K562 (cell line): ENCODE results near the gene LRP2. TPM values are rescaled to one million over a fixed set of nuclear protein-coding genes. Genes with fewer than 3 reads are reported as not detected.

Experiments used
- ATAC-seq: fragments of 200-7000 bp; cut with Tn5 transposase; 3 replicates; pipeline ENCODE4 v1.9.1; 2020; ENCODE audit warnings: moderate library complexity
- BruUV-seq: library from RNA; stranded (reverse); fragments of 400-500 nt; replicated peaks from 2 replicates; lab custom pipeline; 2021; lab: Mats Ljungman, UMichigan
- CTCF ChIA-PET: fragments of 300-600 bp; formaldehyde crosslinking; extraction: SDS; loops from one replicate; lab custom pipeline; 2021; ENCODE audit warnings: low intra/inter-chr PET ratio; lab: Yijun Ruan, JAX
- POLR2A ChIA-PET: fragments of 300-600, 350-650 bp; sonication (Branson Sonifier 250); formaldehyde crosslinking; extraction: SDS; loops from one replicate; lab custom pipeline; 2021; ENCODE audit warnings: antibody characterized with exemption, inconsistent platforms; lab: Yijun Ruan, JAX
- DNase-seq, 4 experiments: peaks; one replicate each; pipeline versions ENCODE4 v3.0.0 to v3.0.0-alpha.2; 2011 to 2018; ENCODE audit warnings: low spot score in 3 of 4, mixed read lengths in 3 of 4; ENCODE audit errors: extremely low read depth in 1 of 4
- FAIRE-seq: peaks from 2 replicates; lab custom pipeline; 2011; peaks lifted over from hg19 to GRCh38; lab: Jason Lieb, UNC
- H2AFZ ChIP-seq: 2 replicates; pipeline ENCODE4 v1.6.0; 2011; ENCODE audit warnings: low read depth, low read length, control low read depth, inconsistent platforms
- H3K27ac ChIP-seq: fragments of 200-600 bp; 3 replicates; pipeline ENCODE4 v1.8.0; 2011; ENCODE audit warnings: low read depth, mild to moderate bottlenecking, control low read depth, inconsistent platforms, low read length, moderate library complexity, mixed read lengths; ENCODE audit errors: extremely low read depth
- H3K27me3 ChIP-seq, 2 experiments: fragments of 300-600 bp in 1 of 2; 2 replicates in 1 of 2; 3 replicates in 1 of 2; pipeline versions ENCODE4 v1.6.0 to v1.8.0; 2011; ENCODE audit warnings: inconsistent platforms in 2 of 2, low read length in 2 of 2, mild to moderate bottlenecking in 1 of 2, mixed read lengths in 1 of 2, moderate library complexity in 1 of 2; ENCODE audit not compliant: control insufficient read depth in 2 of 2, insufficient read depth in 2 of 2
- H3K36me3 ChIP-seq: fragments of 300-600 bp; 3 replicates; pipeline ENCODE4 v1.8.0; 2011; ENCODE audit warnings: mild to moderate bottlenecking, low read length, inconsistent platforms; ENCODE audit not compliant: control insufficient read depth, insufficient read depth
- H3K4me1 ChIP-seq, 2 experiments: fragments of 200-600 bp in 1 of 2; replicated peaks in 1 of 2; 2 replicates in 1 of 2; 3 replicates in 1 of 2; pipeline versions ENCODE4 v1.5.1 to v1.8.0; 2011; ENCODE audit warnings: inconsistent platforms in 2 of 2, low read length in 2 of 2, mild to moderate bottlenecking in 1 of 2, mixed read lengths in 1 of 2, moderate library complexity in 1 of 2; ENCODE audit not compliant: control insufficient read depth in 2 of 2, insufficient read depth in 2 of 2
- H3K4me2 ChIP-seq: 2 replicates; pipeline ENCODE4 v1.6.1; 2011; ENCODE audit warnings: low read length, control low read depth, inconsistent platforms, mixed read lengths; ENCODE audit not compliant: insufficient read depth
- H3K4me3 ChIP-seq: fragments of 200-600 bp; sonication (generic), shearing (Covaris generic); 2 replicates; pipeline ENCODE4 v1.5.1; 2016; ENCODE audit warnings: control low read depth, inconsistent platforms
- H3K79me2 ChIP-seq: fragments of 200-600 bp; 3 replicates; pipeline ENCODE4 v1.8.0; 2011; ENCODE audit warnings: low read length, inconsistent platforms; ENCODE audit not compliant: control insufficient read depth, insufficient read depth
- H3K9ac ChIP-seq, 2 experiments: 2 replicates each; pipeline versions ENCODE4 v1.6.0 to v1.6.1; 2011; ENCODE audit warnings: low read depth in 2 of 2, low read length in 2 of 2, control low read depth in 1 of 2, inconsistent platforms in 1 of 2, mild to moderate bottlenecking in 1 of 2, mixed read lengths in 1 of 2; ENCODE audit not compliant: insufficient read depth in 1 of 2
- H3K9me1 ChIP-seq: one replicate; pipeline ENCODE4 v1.6.0; 2011; ENCODE audit warnings: inconsistent platforms, mild to moderate bottlenecking, low read length, moderate library complexity; ENCODE audit not compliant: control insufficient read depth, insufficient read depth
- H3K9me3 ChIP-seq: replicated peaks from 2 replicates; pipeline ENCODE4 v1.5.1; 2011; ENCODE audit warnings: low read depth, low read length, inconsistent platforms; ENCODE audit not compliant: control insufficient read depth, insufficient read depth
- H4K20me1 ChIP-seq: replicated peaks from 2 replicates; pipeline ENCODE4 v1.6.1; 2011; ENCODE audit warnings: low read length, inconsistent platforms, mixed read lengths; ENCODE audit not compliant: control insufficient read depth, insufficient read depth
- BHLHE40 ChIP-seq: IDR thresholded peaks from 2 replicates; pipeline ENCODE4 v1.6.1; 2011; ENCODE audit warnings: low read length, improper control_type of control experiment
- DLX4 ChIP-seq: fragments of 250-450 bp; sonication (Bioruptor Pico); IDR thresholded peaks from 2 replicates; pipeline ENCODE4 v1.6.1; 2021; ENCODE audit warnings: mild to moderate bottlenecking
- GATAD2B ChIP-seq: fragments of 450-650 bp; IDR thresholded peaks from 2 replicates; pipeline ENCODE4 v1.6.1; 2017; ENCODE audit warnings: mild to moderate bottlenecking, borderline replicate concordance
- HOMEZ ChIP-seq: fragments of 250-450 bp; sonication (Bioruptor Pico); IDR thresholded peaks from 2 replicates; pipeline ENCODE4 v1.4.0; 2020; ENCODE audit warnings: mild to moderate bottlenecking, moderate library complexity
- ILK ChIP-seq: fragments of 450-650 bp; IDR thresholded peaks from 2 replicates; pipeline ENCODE4 v1.6.1; 2016; ENCODE audit warnings: missing genetic modification characterization, low read depth, mild to moderate bottlenecking, missing compliant biosample characterization, moderate library complexity, borderline replicate concordance
- JUN ChIP-seq, 2 experiments: sonication (generic) in 1 of 2; formaldehyde crosslinking in 1 of 2; IDR thresholded peaks; 2 replicates each; pipeline versions ENCODE4 v1.6.1 to v1.8.0; 2012 to 2022; ENCODE audit warnings: borderline replicate concordance in 2 of 2, mild to moderate bottlenecking in 2 of 2, improper control_type of control experiment in 1 of 2, low read depth in 1 of 2, low read length in 1 of 2, missing genetic modification reagents in 1 of 2
- KLF1 ChIP-seq: fragments of 450-650 bp; IDR thresholded peaks from 2 replicates; pipeline ENCODE4 v1.6.1; 2016; ENCODE audit warnings: missing genetic modification characterization, missing compliant biosample characterization
- MXI1 ChIP-seq: IDR thresholded peaks from 2 replicates; pipeline ENCODE4 v1.6.1; 2011; ENCODE audit warnings: low read depth, mild to moderate bottlenecking, improper control_type of control experiment, low read length
- TAF7 ChIP-seq: fragments of 450-650 bp; IDR thresholded peaks from 2 replicates; pipeline ENCODE4 v1.6.1; 2016; ENCODE audit warnings: missing genetic modification characterization, missing compliant biosample characterization
- ZFX ChIP-seq: sonication (generic); formaldehyde crosslinking; IDR thresholded peaks from 2 replicates; pipeline ENCODE4 v1.8.0; 2022; ENCODE audit warnings: mild to moderate bottlenecking, missing genetic modification reagents, moderate library complexity
- ZNF212 ChIP-seq: fragments of 450-650 bp; formaldehyde crosslinking; IDR thresholded peaks from 2 replicates; pipeline ENCODE4 v1.4.0; 2020; ENCODE audit warnings: mild to moderate bottlenecking
- ZNF449 ChIP-seq: fragments of 250-450 bp; sonication (Bioruptor Pico); IDR thresholded peaks from 2 replicates; pipeline ENCODE4 v1.8.0; 2022; ENCODE audit warnings: moderate library complexity, mild to moderate bottlenecking, inconsistent platforms
- WGBS: fragments of 100-300 bp; shearing (Covaris generic); methylation state at CpG from one replicate; pipeline ENCODE4 v1.1.6; 2016; ENCODE audit warnings: low coverage, mixed read lengths; ENCODE audit not compliant: insufficient coverage; ENCODE audit errors: missing lambda C conversion rate; 5-methylcytosine and 5-hydroxymethylcytosine counted together
- in situ Hi-C: fragments of 300-500 bp; cut with MboI; formaldehyde crosslinking; loops from 4 replicates; pipeline ENCODE4 v1.15.0; 2018; ENCODE audit warnings: inconsistent platforms, mixed read lengths
- intact Hi-C: fragments of 100-400 bp; cut with micrococcal nuclease; formaldehyde crosslinking; loops from 2 replicates; pipeline ENCODE4 v1.14.2; 2022
- polyA plus RNA-seq, 8 experiments: library from polyadenylated mRNA; depleted of rRNA in 4 of 8; stranded (reverse) in 5 of 8; unstranded in 3 of 8; fragments of >200 nt; fragmentation: Nextera tagmentation in 2 of 8; fragmentation: Illumina TruSeq in 1 of 8; extraction: Ambion mirVana in 2 of 8; extraction: Trizol in 1 of 8; gene quantifications; 2 replicates each; pipeline versions ENCODE4 v1.2.1 to v1.2.3, GENCODE V29; 2011 to 2014; ENCODE audit warnings: inconsistent platforms in 1 of 8, missing spikeins in 1 of 8
- total RNA-seq, 7 experiments: library from RNA; depleted of rRNA in 6 of 7; stranded (reverse); fragments of >200 nt in 6 of 7; fragmentation: Illumina TruSeq in 2 of 7; extraction: Trizol in 2 of 7; gene quantifications; 2 replicates each; pipeline versions ENCODE4 v1.2.1 to v1.2.3, GENCODE V29; 2011 to 2021; ENCODE audit warnings: low replicate concordance in 1 of 7

Gene LRP2
- total and polyA plus RNA-seq, 9 of the 15 experiments (the other 6 are each of a cell fraction or from before 2014, with no cell fraction given), result 0.04 to 0.18 (median 0.11) TPM; not detected in 1

- no peak for TF ChIP-seq HOMEZ (CRISPR knock-in tag)
These were observed 37.6 kb downstream of the LRP2 start (continued) for GRCh38 chr2:169324581-169325260.

DNA sequence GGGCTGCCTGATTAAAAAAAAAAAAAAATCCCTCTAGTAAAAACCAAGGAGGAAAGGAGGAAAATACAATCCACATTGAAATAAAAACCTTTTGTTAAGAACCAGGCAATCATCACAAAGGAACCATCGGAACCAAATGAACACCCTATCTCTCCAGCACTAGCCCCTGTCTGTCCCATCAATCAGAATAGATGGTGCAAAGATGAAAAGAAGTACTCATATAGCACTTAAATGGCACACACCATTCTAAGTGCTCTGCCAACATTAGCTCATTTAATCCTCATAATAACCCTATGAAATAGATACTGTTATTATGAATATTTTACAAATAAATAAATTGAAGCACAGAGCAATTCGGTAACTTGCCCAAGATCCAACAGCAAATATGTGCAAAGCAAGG is 38.5 kb downstream of the LRP2 start:
- Histone ChIP-seq H3K27me3 (peaks cover under 1 to 3% of the 10 kb centered on the region in 2 experiments; a peak in 2 of 5 replicates), H3K9me1 (no peaks in the 10 kb centered on the region), H3K27ac (no peak overlapping the region), H3K4me2 (no peak overlapping the region), H4K20me1 (no peaks in the 10 kb centered on the region), H2AFZ (no peak overlapping the region), H3K36me3 (no peaks in the 10 kb centered on the region), H3K79me2 (no peaks in the 10 kb centered on the region), H3K9ac (no peak overlapping the region), H3K9me3 (no peaks in the 10 kb centered on the region), H3K4me3 (no peak overlapping the region), H3K4me1 (no peaks in the 10 kb centered on the region)
- in situ Hi-C loops (no loop called here), intact Hi-C loops (no loop called here)
- BruUV-seq, result no TSS peak
- FAIRE-seq (no peak), DNase-seq (no peak), ATAC-seq (no peak)
- 0% methylated on average over 2 of the region's 2 CpGs for WGBS
- ChIA-PET CTCF (no interaction called here), POLR2A (no interaction called here)
- TF ChIP-seq DLX4 (CRISPR knock-in tag) (no peak), ZNF212 (no peak), BHLHE40 (no peak), MXI1 (no peak), KLF1 (tag) (no peak), ILK (tag) (no peak), TAF7 (no peak), GATAD2B (no peak), ZFX (CRISPR knock-in tag) (no peak), JUN (IDR thresholded peaks at IDR 0.05; ENCODE audit: borderline replicate concordance, low read depth, low read length) (no peak), JUN (CRISPR knock-in tag; IDR thresholded peaks at IDR 0.05; ENCODE audit: borderline replicate concordance) (no peak), ZNF449 (CRISPR knock-in tag) (no peak)
